Measurements from ENCODE around the gene P2RX5. TPM values are rescaled to one million over a fixed set of nuclear protein-coding genes. Genes with fewer than 3 reads are reported as not detected.

The P2RX5 gene
- total and polyA plus RNA-seq, 4 donors = 6.0 to 16.8 (median 10.4) TPM

GRCh38 chr17:3660311-3660891 is 35.6 kb downstream of the P2RX5 start:
- Histone ChIP-seq H3K9me3 (ENCODE audit: control insufficient read depth, insufficient read depth, low read length) (no peaks in the 10 kb centered on the region), H3K4me1 (ENCODE audit: control insufficient read depth, insufficient read depth, low read length) (peaks cover 48% of the 10 kb centered on the region), H3K27me3 (ENCODE audit: control insufficient read depth, insufficient read depth, low read length) (no peaks in the 10 kb centered on the region), H3K27ac (ENCODE audit: low read depth, low read length) (peak overlapping the region; percentile 78), H3K36me3 (ENCODE audit: control insufficient read depth, insufficient read depth, low read length) (peaks cover 91% of the 10 kb centered on the region), H3K4me3 (ENCODE audit: low read depth, low read length) (no peak overlapping the region)
- DNase-seq (ENCODE audit: low read depth in 4 of 6, low spot score in 6 of 6) = no peak
- WGBS (ENCODE audit: insufficient coverage) = 84% methylated on average over 23 of the region's 23 CpGs

- peaks cover 45% of the 10 kb centered on the region for H3K4me1 ChIP-seq (ENCODE audit: control insufficient read depth, insufficient read depth, low read length)
- 72% methylated on average over 14 of the region's 22 CpGs for WGBS (ENCODE audit: insufficient coverage)
- H3K27me3 ChIP-seq (ENCODE audit: control insufficient read depth, insufficient read depth, low read length) = no peaks in the 10 kb centered on the region
- H3K4me3 ChIP-seq (ENCODE audit: low read depth, low read length) = no peak overlapping the region
- peaks cover 94% of the 10 kb centered on the region for H3K36me3 ChIP-seq (ENCODE audit: control insufficient read depth, insufficient read depth, low read length)
- DNase-seq (ENCODE audit: low read depth in 4 of 6, low spot score in 6 of 6) = peak in 1 of 6 donors; percentile 36
- H3K27ac ChIP-seq (ENCODE audit: low read depth, low read length) = peak overlapping the region; percentile 78
- no peaks in the 10 kb centered on the region for H3K9me3 ChIP-seq (ENCODE audit: control insufficient read depth, insufficient read depth, low read length)
These were observed 36.3 kb downstream of the P2RX5 start for GRCh38 chr17:3659541-3660111.

- no peaks in the 10 kb centered on the region for H3K9me3 ChIP-seq (ENCODE audit: control insufficient read depth, insufficient read depth, low read length)
- WGBS (ENCODE audit: insufficient coverage) = 77% methylated on average over 21 of the region's 22 CpGs
- H3K27ac ChIP-seq (ENCODE audit: low read depth, low read length) = peak overlapping the region; percentile 78
- peaks cover 45% of the 10 kb centered on the region for H3K4me1 ChIP-seq (ENCODE audit: control insufficient read depth, insufficient read depth, low read length)
- H3K4me3 ChIP-seq (ENCODE audit: low read depth, low read length) = no peak overlapping the region
- peaks cover 87% of the 10 kb centered on the region for H3K36me3 ChIP-seq (ENCODE audit: control insufficient read depth, insufficient read depth, low read length)
- H3K27me3 ChIP-seq (ENCODE audit: control insufficient read depth, insufficient read depth, low read length) = no peaks in the 10 kb centered on the region
- DNase-seq (ENCODE audit: low read depth in 4 of 6, low spot score in 6 of 6) = no peak
These were observed 37.0 kb downstream of the P2RX5 start for GRCh38 chr17:3658784-3659449.

- Histone ChIP-seq H3K4me1 (ENCODE audit: control insufficient read depth, insufficient read depth, low read length) (peaks cover 41% of the 10 kb centered on the region), H3K4me3 (ENCODE audit: low read depth, low read length) (no peak overlapping the region), H3K27ac (ENCODE audit: low read depth, low read length) (no peak overlapping the region), H3K36me3 (ENCODE audit: control insufficient read depth, insufficient read depth, low read length) (peaks cover 79% of the 10 kb centered on the region), H3K9me3 (ENCODE audit: control insufficient read depth, insufficient read depth, low read length) (no peaks in the 10 kb centered on the region), H3K27me3 (ENCODE audit: control insufficient read depth, insufficient read depth, low read length) (no peaks in the 10 kb centered on the region)
- 90% methylated on average over 38 of the region's 42 CpGs for WGBS (ENCODE audit: insufficient coverage)
- no peak for DNase-seq (ENCODE audit: low read depth in 4 of 6, low spot score in 6 of 6)
These were observed 37.8 kb downstream of the P2RX5 start for GRCh38 chr17:3657874-3658783.

- Histone ChIP-seq H3K27me3 (ENCODE audit: control insufficient read depth, insufficient read depth, low read length) (no peaks in the 10 kb centered on the region), H3K27ac (ENCODE audit: low read depth, low read length) (no peak overlapping the region), H3K4me3 (ENCODE audit: low read depth, low read length) (no peak overlapping the region), H3K9me3 (ENCODE audit: control insufficient read depth, insufficient read depth, low read length) (no peaks in the 10 kb centered on the region), H3K4me1 (ENCODE audit: control insufficient read depth, insufficient read depth, low read length) (peaks cover 37% of the 10 kb centered on the region), H3K36me3 (ENCODE audit: control insufficient read depth, insufficient read depth, low read length) (peaks cover 74% of the 10 kb centered on the region)
- 96% methylated on average over 7 of the region's 7 CpGs for WGBS (ENCODE audit: insufficient coverage)
- no peak for DNase-seq (ENCODE audit: low read depth in 4 of 6, low spot score in 6 of 6)
These were observed 38.4 kb downstream of the P2RX5 start for GRCh38 chr17:3657588-3657869.

- no peak for DNase-seq (ENCODE audit: low read depth in 4 of 6, low spot score in 6 of 6)
- Histone ChIP-seq H3K27me3 (ENCODE audit: control insufficient read depth, insufficient read depth, low read length) (no peaks in the 10 kb centered on the region), H3K4me1 (ENCODE audit: control insufficient read depth, insufficient read depth, low read length) (peaks cover 34% of the 10 kb centered on the region), H3K36me3 (ENCODE audit: control insufficient read depth, insufficient read depth, low read length) (peaks cover 71% of the 10 kb centered on the region), H3K27ac (ENCODE audit: low read depth, low read length) (no peak overlapping the region), H3K9me3 (ENCODE audit: control insufficient read depth, insufficient read depth, low read length) (no peaks in the 10 kb centered on the region), H3K4me3 (ENCODE audit: low read depth, low read length) (no peak overlapping the region)
- 91% methylated on average over 12 of the region's 16 CpGs for WGBS (ENCODE audit: insufficient coverage)
These were observed 39.0 kb downstream of the P2RX5 start for GRCh38 chr17:3656755-3657587.

GRCh38 chr17:3656353-3656752 is 39.6 kb downstream of the P2RX5 start:
- Histone ChIP-seq H3K27ac (ENCODE audit: low read depth, low read length) (no peak overlapping the region), H3K27me3 (ENCODE audit: control insufficient read depth, insufficient read depth, low read length) (no peaks in the 10 kb centered on the region), H3K36me3 (ENCODE audit: control insufficient read depth, insufficient read depth, low read length) (peaks cover 66% of the 10 kb centered on the region), H3K9me3 (ENCODE audit: control insufficient read depth, insufficient read depth, low read length) (no peaks in the 10 kb centered on the region), H3K4me1 (ENCODE audit: control insufficient read depth, insufficient read depth, low read length) (peaks cover 34% of the 10 kb centered on the region), H3K4me3 (ENCODE audit: low read depth, low read length) (no peak overlapping the region)
- no peak for DNase-seq (ENCODE audit: low read depth in 4 of 6, low spot score in 6 of 6)
- WGBS (ENCODE audit: insufficient coverage) = 82% methylated on average over 9 of the region's 16 CpGs

- 92% methylated on average over 7 of the region's 11 CpGs for WGBS (ENCODE audit: insufficient coverage)
- no peak for DNase-seq (ENCODE audit: low read depth in 4 of 6, low spot score in 6 of 6)
- H3K27ac ChIP-seq (ENCODE audit: low read depth, low read length) = no peak overlapping the region
- H3K36me3 ChIP-seq (ENCODE audit: control insufficient read depth, insufficient read depth, low read length) = peaks cover 63% of the 10 kb centered on the region
- no peaks in the 10 kb centered on the region for H3K9me3 ChIP-seq (ENCODE audit: control insufficient read depth, insufficient read depth, low read length)
- H3K4me1 ChIP-seq (ENCODE audit: control insufficient read depth, insufficient read depth, low read length) = peaks cover 34% of the 10 kb centered on the region
- H3K27me3 ChIP-seq (ENCODE audit: control insufficient read depth, insufficient read depth, low read length) = no peaks in the 10 kb centered on the region
- no peak overlapping the region for H3K4me3 ChIP-seq (ENCODE audit: low read depth, low read length)
These were observed 40.2 kb downstream of the P2RX5 start for GRCh38 chr17:3655766-3656165.
